Neural cell (in vitro differentiated cells): ENCODE measurements around the gene KRAS.

ENCODE experiments used
- CTCF ChIP-seq: fragments of 450-650 bp; IDR thresholded peaks from 2 replicates; pipeline ENCODE4 v1.5.1; 2014; ENCODE audit warnings: antibody characterized with exemption, mild to moderate bottlenecking, moderate library complexity; ENCODE audit not compliant: poor library complexity, severe bottlenecking
- EP300 ChIP-seq: fragments of 450-650 bp; conservative IDR thresholded peaks from 2 replicates; pipeline ENCODE4 v1.6.1; 2014; ENCODE audit warnings: antibody characterized with exemption, mild to moderate bottlenecking, moderate library complexity; ENCODE audit not compliant: poor library complexity, severe bottlenecking
- EZH2 ChIP-seq: fragments of 200-600, 300-800 bp; shearing (Covaris generic), sonication (generic); IDR thresholded peaks from 2 replicates; pipeline ENCODE4 v1.6.1; 2014; ENCODE audit warnings: antibody characterized with exemption, low read length, borderline replicate concordance, mild to moderate bottlenecking; ENCODE audit not compliant: insufficient read depth, poor library complexity, severe bottlenecking
- MXI1 ChIP-seq: fragments of 450-650 bp; conservative IDR thresholded peaks from 2 replicates; pipeline ENCODE4 v1.6.1; 2014; ENCODE audit warnings: antibody characterized with exemption, mild to moderate bottlenecking; ENCODE audit not compliant: poor library complexity, severe bottlenecking
- POLR2AphosphoS5 ChIP-seq: IDR thresholded peaks from 2 replicates; pipeline ENCODE4 v1.6.1; 2012
- RAD21 ChIP-seq: fragments of 450-650 bp; conservative IDR thresholded peaks from 2 replicates; pipeline ENCODE4 v1.6.1; 2014; ENCODE audit warnings: antibody characterized with exemption, mild to moderate bottlenecking, moderate library complexity
- REST ChIP-seq: IDR thresholded peaks from 2 replicates; pipeline ENCODE4 v1.6.1; 2012; ENCODE audit warnings: borderline replicate concordance
- SMC3 ChIP-seq: fragments of 450-650 bp; conservative IDR thresholded peaks from 2 replicates; pipeline ENCODE4 v1.6.1; 2014; ENCODE audit warnings: antibody characterized with exemption, mild to moderate bottlenecking, moderate library complexity; ENCODE audit not compliant: poor library complexity
- TAF1 ChIP-seq: IDR thresholded peaks from 2 replicates; pipeline ENCODE4 v1.6.1; 2012; ENCODE audit warnings: low read depth

GRCh38 chr12:25278269-25278668 is 27.5 kb upstream of the KRAS start:
- TF ChIP-seq CTCF = no peak
- no peak for TF ChIP-seq POLR2AphosphoS5
- TF ChIP-seq EZH2 = no peak
- no peak for TF ChIP-seq EP300
- TF ChIP-seq MXI1 = no peak
- TF ChIP-seq TAF1 = no peak
- TF ChIP-seq RAD21 = no peak
- no peak for TF ChIP-seq SMC3
- no peak for TF ChIP-seq REST
